K562 (cell line): ENCODE data around the gene TIMM9. TPM values are rescaled to one million over a fixed set of nuclear protein-coding genes. Genes with fewer than 3 reads are reported as not detected.

Experiments used
- ADNP ChIP-seq: fragments of 200-800 bp; sonication (Bioruptor generic); IDR thresholded peaks from 2 replicates; pipeline ENCODE4 v1.6.1; 2016; ENCODE audit warnings: missing genetic modification characterization, missing compliant biosample characterization
- BCOR ChIP-seq: fragments of 450-650 bp; IDR thresholded peaks from 2 replicates; pipeline ENCODE4 v1.6.1; 2016
- CEBPB ChIP-seq: fragments of 450-650 bp; IDR thresholded peaks from 2 replicates; pipeline ENCODE4 v1.6.1; 2016; ENCODE audit warnings: missing genetic modification characterization, missing compliant biosample characterization
- E2F1 ChIP-seq: sonication (generic); formaldehyde crosslinking; IDR thresholded peaks from 2 replicates; pipeline ENCODE4 v1.8.1; 2023; ENCODE audit warnings: mild to moderate bottlenecking, missing genetic modification reagents, moderate library complexity
- NR2C2 ChIP-seq, 2 experiments: fragments of 200-800 bp in 1 of 2; sonication (Bioruptor generic) in 1 of 2; sonication (generic) in 1 of 2; formaldehyde crosslinking in 1 of 2; IDR thresholded peaks; 2 replicates each; pipeline versions ENCODE4 v1.6.1 to v1.8.0; 2016 to 2022; ENCODE audit warnings: mild to moderate bottlenecking in 1 of 2, missing compliant biosample characterization in 1 of 2, missing genetic modification characterization in 1 of 2, missing genetic modification reagents in 1 of 2
- NR4A1 ChIP-seq, 2 experiments: fragments of 250-450 bp in 1 of 2; fragments of 450-650 bp in 1 of 2; sonication (Bioruptor Pico) in 1 of 2; IDR thresholded peaks; 2 replicates each; pipeline versions ENCODE4 v1.4.0 to v1.6.1; 2016 to 2020; ENCODE audit warnings: mild to moderate bottlenecking in 2 of 2, missing compliant biosample characterization in 1 of 2, missing genetic modification characterization in 1 of 2, moderate library complexity in 1 of 2
- PKNOX1 ChIP-seq: fragments of 450-650 bp; IDR thresholded peaks from 2 replicates; pipeline ENCODE4 v1.6.1; 2016
- RFX1 ChIP-seq: fragments of 450-650 bp; IDR thresholded peaks from 2 replicates; pipeline ENCODE4 v1.6.1; 2016; ENCODE audit warnings: mild to moderate bottlenecking, moderate library complexity
- SMAD1 ChIP-seq: fragments of 150-350 bp; IDR thresholded peaks from 2 replicates; pipeline ENCODE4 v1.6.1; 2014; ENCODE audit warnings: low read length, low read depth; ENCODE audit not compliant: partially characterized antibody
- SUPT5H ChIP-seq: fragments of 450-650 bp; IDR thresholded peaks from 2 replicates; pipeline ENCODE4 v1.6.1; 2016
- THAP12 ChIP-seq: fragments of 250-450 bp; sonication (Bioruptor Pico); IDR thresholded peaks from 2 replicates; pipeline ENCODE4 v1.9.0; 2021; ENCODE audit warnings: mild to moderate bottlenecking, inconsistent platforms
- ZFPM2 ChIP-seq: fragments of 250-450 bp; sonication (Bioruptor Pico); IDR thresholded peaks from 2 replicates; pipeline ENCODE4 v1.5.1; 2022; ENCODE audit warnings: mild to moderate bottlenecking
- polyA plus RNA-seq, 8 experiments: library from polyadenylated mRNA; depleted of rRNA in 4 of 8; stranded (reverse) in 5 of 8; unstranded in 3 of 8; fragments of >200 nt; fragmentation: Nextera tagmentation in 2 of 8; fragmentation: Illumina TruSeq in 1 of 8; extraction: Ambion mirVana in 2 of 8; extraction: Trizol in 1 of 8; gene quantifications; 2 replicates each; pipeline versions ENCODE4 v1.2.1 to v1.2.3, GENCODE V29; 2011 to 2014; ENCODE audit warnings: inconsistent platforms in 1 of 8, missing spikeins in 1 of 8
- total RNA-seq, 7 experiments: library from RNA; depleted of rRNA in 6 of 7; stranded (reverse); fragments of >200 nt in 6 of 7; fragmentation: Illumina TruSeq in 2 of 7; extraction: Trizol in 2 of 7; gene quantifications; 2 replicates each; pipeline versions ENCODE4 v1.2.1 to v1.2.3, GENCODE V29; 2011 to 2021; ENCODE audit warnings: low replicate concordance in 1 of 7
- TF ChIP-seq, protein P1 (sequence below): fragments of 450-650 bp; IDR thresholded peaks from 2 replicates; pipeline ENCODE4 v1.6.1; 2018; ENCODE audit not compliant: partially characterized antibody
- TF ChIP-seq, protein P2 (sequence below): fragments of 450-650 bp; IDR thresholded peaks from 2 replicates; pipeline ENCODE4 v1.6.1; 2016; ENCODE audit warnings: low read depth, mild to moderate bottlenecking, moderate library complexity
- TF ChIP-seq, protein P3 (sequence below): fragments of 250-450 bp; sonication (Bioruptor Pico); IDR thresholded peaks from 2 replicates; pipeline ENCODE4 v1.4.0; 2020; ENCODE audit warnings: mild to moderate bottlenecking

The TIMM9 gene
- total and polyA plus RNA-seq, 9 of the 15 experiments (the other 6 are each of a cell fraction or from before 2014, with no cell fraction given), result 28.0 to 101 (median 54.3) TPM

DNA sequence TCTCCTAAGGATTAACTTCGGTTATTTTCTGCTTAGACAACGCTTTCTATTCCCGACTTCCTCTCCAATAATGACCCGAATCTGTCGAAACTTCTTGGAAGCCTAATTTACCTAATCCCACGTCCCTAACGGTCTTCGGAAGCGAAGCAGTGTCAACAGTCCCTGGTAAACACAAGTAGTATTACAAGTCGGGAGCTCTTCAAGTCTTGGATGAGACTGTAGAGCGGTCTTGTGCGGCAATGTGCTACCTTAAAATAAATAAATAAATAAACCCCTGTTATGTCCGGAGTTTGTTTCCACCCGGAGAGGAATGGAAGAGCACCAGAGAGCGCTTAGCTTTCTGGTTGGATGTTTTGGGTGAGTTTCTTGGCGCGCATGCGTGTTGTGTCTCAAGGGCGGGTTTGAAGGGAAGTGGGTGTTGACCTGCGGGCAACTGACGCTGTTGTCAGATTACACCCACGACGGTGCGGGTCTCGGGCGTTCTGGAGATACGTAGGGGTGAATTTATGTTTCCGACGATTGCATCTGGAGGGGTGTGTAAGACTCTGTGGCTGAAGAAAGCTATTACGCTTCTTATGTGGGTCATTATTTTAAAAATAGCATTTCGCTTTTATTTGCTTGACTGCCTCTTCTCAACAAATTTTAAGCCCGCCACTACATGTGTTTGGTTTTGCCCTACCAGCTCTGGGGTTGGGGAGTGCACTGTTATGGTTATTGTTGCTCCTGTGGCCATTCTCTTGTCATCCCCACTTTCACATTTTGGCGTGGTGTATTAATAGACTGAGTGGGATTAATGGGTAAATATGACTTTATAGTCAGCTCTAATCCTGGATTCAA, at the start of gene TIMM9, which contains the start of gene KIAA0586 (continued):
- peak; percentile 99 for TF ChIP-seq BCOR
- TF ChIP-seq NR2C2 (CRISPR knock-in tag; IDR thresholded peaks at IDR 0.05), result no peak
- TF ChIP-seq NR2C2 (tag; IDR thresholded peaks at IDR 0.05), result peak; percentile 63; the same call in 1 of the 2 replicates
- peak; percentile 65; the same call in 1 of the 2 replicates for TF ChIP-seq THAP12
- TF ChIP-seq RFX1, result no peak
- TF ChIP-seq, protein P1, sequence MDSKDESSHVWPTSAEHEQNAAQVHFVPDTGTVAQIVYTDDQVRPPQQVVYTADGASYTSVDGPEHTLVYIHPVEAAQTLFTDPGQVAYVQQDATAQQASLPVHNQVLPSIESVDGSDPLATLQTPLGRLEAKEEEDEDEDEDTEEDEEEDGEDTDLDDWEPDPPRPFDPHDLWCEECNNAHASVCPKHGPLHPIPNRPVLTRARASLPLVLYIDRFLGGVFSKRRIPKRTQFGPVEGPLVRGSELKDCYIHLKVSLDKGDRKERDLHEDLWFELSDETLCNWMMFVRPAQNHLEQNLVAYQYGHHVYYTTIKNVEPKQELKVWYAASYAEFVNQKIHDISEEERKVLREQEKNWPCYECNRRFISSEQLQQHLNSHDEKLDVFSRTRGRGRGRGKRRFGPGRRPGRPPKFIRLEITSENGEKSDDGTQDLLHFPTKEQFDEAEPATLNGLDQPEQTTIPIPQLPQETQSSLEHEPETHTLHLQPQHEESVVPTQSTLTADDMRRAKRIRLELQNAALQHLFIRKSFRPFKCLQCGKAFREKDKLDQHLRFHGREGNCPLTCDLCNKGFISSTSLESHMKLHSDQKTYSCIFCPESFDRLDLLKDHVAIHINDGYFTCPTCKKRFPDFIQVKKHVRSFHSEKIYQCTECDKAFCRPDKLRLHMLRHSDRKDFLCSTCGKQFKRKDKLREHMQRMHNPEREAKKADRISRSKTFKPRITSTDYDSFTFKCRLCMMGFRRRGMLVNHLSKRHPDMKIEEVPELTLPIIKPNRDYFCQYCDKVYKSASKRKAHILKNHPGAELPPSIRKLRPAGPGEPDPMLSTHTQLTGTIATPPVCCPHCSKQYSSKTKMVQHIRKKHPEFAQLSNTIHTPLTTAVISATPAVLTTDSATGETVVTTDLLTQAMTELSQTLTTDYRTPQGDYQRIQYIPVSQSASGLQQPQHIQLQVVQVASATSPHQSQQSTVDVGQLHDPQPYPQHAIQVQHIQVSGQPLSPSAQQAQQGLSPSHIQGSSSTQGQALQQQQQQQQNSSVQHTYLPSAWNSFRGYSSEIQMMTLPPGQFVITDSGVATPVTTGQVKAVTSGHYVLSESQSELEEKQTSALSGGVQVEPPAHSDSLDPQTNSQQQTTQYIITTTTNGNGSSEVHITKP, result peak; percentile 99
- TF ChIP-seq ADNP (tag), result peak; percentile 90
- TF ChIP-seq, protein P2, sequence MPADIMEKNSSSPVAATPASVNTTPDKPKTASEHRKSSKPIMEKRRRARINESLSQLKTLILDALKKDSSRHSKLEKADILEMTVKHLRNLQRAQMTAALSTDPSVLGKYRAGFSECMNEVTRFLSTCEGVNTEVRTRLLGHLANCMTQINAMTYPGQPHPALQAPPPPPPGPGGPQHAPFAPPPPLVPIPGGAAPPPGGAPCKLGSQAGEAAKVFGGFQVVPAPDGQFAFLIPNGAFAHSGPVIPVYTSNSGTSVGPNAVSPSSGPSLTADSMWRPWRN, result no peak
- TF ChIP-seq SMAD1, result peak; percentile 51
- TF ChIP-seq, protein P3, sequence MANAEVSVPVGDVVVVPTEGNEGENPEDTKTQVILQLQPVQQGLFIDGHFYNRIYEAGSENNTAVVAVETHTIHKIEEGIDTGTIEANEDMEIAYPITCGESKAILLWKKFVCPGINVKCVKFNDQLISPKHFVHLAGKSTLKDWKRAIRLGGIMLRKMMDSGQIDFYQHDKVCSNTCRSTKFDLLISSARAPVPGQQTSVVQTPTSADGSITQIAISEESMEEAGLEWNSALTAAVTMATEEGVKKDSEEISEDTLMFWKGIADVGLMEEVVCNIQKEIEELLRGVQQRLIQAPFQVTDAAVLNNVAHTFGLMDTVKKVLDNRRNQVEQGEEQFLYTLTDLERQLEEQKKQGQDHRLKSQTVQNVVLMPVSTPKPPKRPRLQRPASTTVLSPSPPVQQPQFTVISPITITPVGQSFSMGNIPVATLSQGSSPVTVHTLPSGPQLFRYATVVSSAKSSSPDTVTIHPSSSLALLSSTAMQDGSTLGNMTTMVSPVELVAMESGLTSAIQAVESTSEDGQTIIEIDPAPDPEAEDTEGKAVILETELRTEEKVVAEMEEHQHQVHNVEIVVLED, result peak; percentile 25; the same call in 1 of the 2 replicates
- no peak for TF ChIP-seq CEBPB
- TF ChIP-seq SUPT5H, result peak; percentile 72
- peak; percentile 54 for TF ChIP-seq PKNOX1
- TF ChIP-seq ZFPM2 (CRISPR knock-in tag), result no peak
- no peak for TF ChIP-seq E2F1 (CRISPR knock-in tag)
- TF ChIP-seq NR4A1 (CRISPR knock-in tag; IDR thresholded peaks at IDR 0.05), result no peak
- 0 out of 2 replicates have a peak, but pooled peaks have one; percentile 36 for TF ChIP-seq NR4A1 (tag; IDR thresholded peaks at IDR 0.05)
